OCI-LY3 (cell line): ENCODE measurements around the gene SND1.

Experiments
- H2AFZ ChIP-seq: fragments of 200-600, 300-600 bp; shearing (Covaris generic); 2 replicates; pipeline ENCODE4 v1.6.0; 2014; ENCODE audit warnings: antibody characterized with exemption, low read depth, low read length
- H3K27ac ChIP-seq: fragments of 200-600, 300-600 bp; sonication (generic); 2 replicates; pipeline ENCODE4 v1.5.1; 2014; ENCODE audit warnings: mild to moderate bottlenecking, low read length, moderate library complexity, mixed read lengths
- H3K27me3 ChIP-seq: fragments of 200-600, 300-600 bp; sonication (generic); 2 replicates; pipeline ENCODE4 v1.6.1; 2014; ENCODE audit warnings: low read depth, low read length, mixed read lengths
- H3K36me3 ChIP-seq: fragments of 200-600, 300-600 bp; sonication (generic); replicated peaks from 2 replicates; pipeline ENCODE3; 2014; ENCODE audit warnings: low read depth, low read length, mixed read lengths
- H3K4me1 ChIP-seq: fragments of 300-600, 200-600 bp; sonication (generic); 2 replicates; pipeline ENCODE4 v1.6.1; 2014; ENCODE audit warnings: low read length, mixed read lengths
- H3K4me2 ChIP-seq: fragments of 200-600, 300-600 bp; sonication (generic); 2 replicates; pipeline ENCODE4 v1.6.1; 2014; ENCODE audit warnings: low read length, mixed read lengths
- H3K4me3 ChIP-seq: fragments of 300-600, 200-600 bp; sonication (generic); 2 replicates; pipeline ENCODE4 v1.5.1; 2014; ENCODE audit warnings: antibody characterized with exemption, mild to moderate bottlenecking, low read length, moderate library complexity
- H3K79me2 ChIP-seq: fragments of 300-600, 200-600 bp; shearing (Covaris generic); 2 replicates; pipeline ENCODE4 v1.6.1; 2014; ENCODE audit warnings: mild to moderate bottlenecking, low read length, mixed read lengths
- H3K9ac ChIP-seq: fragments of 300-600, 200-600 bp; shearing (Covaris generic); 2 replicates; pipeline ENCODE4 v1.6.0; 2014; ENCODE audit warnings: mild to moderate bottlenecking, low read length, moderate library complexity
- H3K9me3 ChIP-seq: fragments of 200-600, 300-600 bp; shearing (Covaris generic); 2 replicates; pipeline ENCODE4 v1.6.1; 2014; ENCODE audit warnings: low read length, mixed read lengths; ENCODE audit not compliant: insufficient read depth
- H4K20me1 ChIP-seq: fragments of 200-600, 300-600 bp; sonication (generic); 2 replicates; pipeline ENCODE4 v1.6.1; 2016; ENCODE audit warnings: low read length, mixed read lengths; ENCODE audit not compliant: insufficient read depth
- EZH2phosphoT487 ChIP-seq: fragments of 200-600 bp; shearing (Covaris generic); IDR thresholded peaks from 2 replicates; pipeline ENCODE4 v1.6.1; 2018; ENCODE audit warnings: antibody characterized with exemption, mixed run types, low read depth
- TF ChIP-seq, protein P1 (sequence below): fragments of 200-600, 300-600 bp; sonication (generic); IDR thresholded peaks from 2 replicates; pipeline ENCODE4 v1.5.1; 2014; ENCODE audit warnings: antibody characterized with exemption, low read length, low read depth

SND1 gene

DNA sequence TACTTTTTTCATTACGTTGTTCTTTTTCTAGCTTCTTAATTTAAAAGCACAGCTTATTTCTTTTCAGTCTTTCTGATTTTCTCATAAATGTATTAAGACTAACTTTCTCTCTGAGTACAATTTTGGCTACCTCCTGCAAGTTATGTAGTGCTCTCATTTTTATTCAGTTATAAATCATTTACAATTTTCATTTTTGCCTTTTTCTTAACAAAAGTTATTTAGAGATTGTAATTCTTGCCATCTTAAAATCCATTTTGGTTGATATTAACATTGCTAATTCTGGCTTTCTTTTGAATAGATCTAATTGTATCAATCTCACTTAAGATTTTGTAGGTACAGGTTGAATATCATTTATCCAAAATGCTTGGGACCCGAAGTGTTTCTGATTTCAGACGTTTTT is 476.4 kb downstream of the SND1 start:
- H2AFZ ChIP-seq, result no peak overlapping the region
- peaks cover 27% of the 10 kb centered on the region for H3K27me3 ChIP-seq
- H4K20me1 ChIP-seq, result no peaks in the 10 kb centered on the region
- no peak overlapping the region for H3K4me2 ChIP-seq
- no peaks in the 10 kb centered on the region for H3K79me2 ChIP-seq
- H3K4me1 ChIP-seq, result peaks cover 22% of the 10 kb centered on the region
- H3K4me3 ChIP-seq, result no peak overlapping the region
- H3K36me3 ChIP-seq, result no peaks in the 10 kb centered on the region
- H3K9ac ChIP-seq, result no peak overlapping the region
- H3K27ac ChIP-seq, result no peak overlapping the region
- TF ChIP-seq EZH2phosphoT487, result no peak
- TF ChIP-seq, protein P1, sequence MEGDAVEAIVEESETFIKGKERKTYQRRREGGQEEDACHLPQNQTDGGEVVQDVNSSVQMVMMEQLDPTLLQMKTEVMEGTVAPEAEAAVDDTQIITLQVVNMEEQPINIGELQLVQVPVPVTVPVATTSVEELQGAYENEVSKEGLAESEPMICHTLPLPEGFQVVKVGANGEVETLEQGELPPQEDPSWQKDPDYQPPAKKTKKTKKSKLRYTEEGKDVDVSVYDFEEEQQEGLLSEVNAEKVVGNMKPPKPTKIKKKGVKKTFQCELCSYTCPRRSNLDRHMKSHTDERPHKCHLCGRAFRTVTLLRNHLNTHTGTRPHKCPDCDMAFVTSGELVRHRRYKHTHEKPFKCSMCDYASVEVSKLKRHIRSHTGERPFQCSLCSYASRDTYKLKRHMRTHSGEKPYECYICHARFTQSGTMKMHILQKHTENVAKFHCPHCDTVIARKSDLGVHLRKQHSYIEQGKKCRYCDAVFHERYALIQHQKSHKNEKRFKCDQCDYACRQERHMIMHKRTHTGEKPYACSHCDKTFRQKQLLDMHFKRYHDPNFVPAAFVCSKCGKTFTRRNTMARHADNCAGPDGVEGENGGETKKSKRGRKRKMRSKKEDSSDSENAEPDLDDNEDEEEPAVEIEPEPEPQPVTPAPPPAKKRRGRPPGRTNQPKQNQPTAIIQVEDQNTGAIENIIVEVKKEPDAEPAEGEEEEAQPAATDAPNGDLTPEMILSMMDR, result no peak
- H3K9me3 ChIP-seq, result no peaks in the 10 kb centered on the region

DNA sequence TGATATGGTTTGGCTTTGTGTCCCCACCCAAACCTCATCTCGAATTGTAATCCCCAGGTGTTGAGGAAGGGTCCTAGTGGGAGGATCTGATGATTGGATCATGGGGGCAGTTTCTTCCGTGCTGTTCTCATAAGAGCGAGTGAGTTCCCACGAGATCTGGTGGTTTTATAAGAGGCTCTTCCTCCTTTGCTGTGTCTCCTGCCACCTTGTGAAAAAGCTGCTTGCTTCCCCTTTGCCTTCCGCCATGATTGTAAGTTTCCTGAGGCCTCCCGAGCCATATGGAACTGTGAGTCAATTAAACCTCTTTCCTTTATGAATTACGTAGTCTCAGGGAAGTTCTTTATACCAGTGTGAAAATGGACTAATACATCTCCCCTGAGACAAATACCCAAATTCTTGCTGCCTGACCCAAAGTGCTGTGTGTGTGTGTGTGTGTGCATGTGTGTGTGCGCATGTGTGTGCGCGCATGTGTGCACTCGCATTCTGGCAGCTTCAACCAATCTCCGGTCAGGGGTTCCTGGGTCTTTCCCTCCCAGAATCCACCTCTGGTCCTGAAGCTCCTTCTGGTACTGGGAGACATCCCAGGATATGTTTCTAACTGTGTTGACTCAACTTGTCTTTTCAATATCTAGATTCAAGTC is 477.4 kb downstream of the SND1 start:
- Histone ChIP-seq H3K36me3 (no peaks in the 10 kb centered on the region), H3K4me3 (peak overlapping the region; percentile 61), H3K79me2 (no peaks in the 10 kb centered on the region), H3K27me3 (peaks cover 18% of the 10 kb centered on the region), H3K9me3 (no peaks in the 10 kb centered on the region), H2AFZ (peak overlapping the region; percentile 98), H4K20me1 (no peaks in the 10 kb centered on the region), H3K27ac (no peak overlapping the region), H3K4me2 (peak overlapping the region; percentile 71), H3K9ac (peak overlapping the region; percentile 43), H3K4me1 (peaks cover 22% of the 10 kb centered on the region)
- TF ChIP-seq EZH2phosphoT487, result no peak
- TF ChIP-seq, protein P1, result no peak

DNA sequence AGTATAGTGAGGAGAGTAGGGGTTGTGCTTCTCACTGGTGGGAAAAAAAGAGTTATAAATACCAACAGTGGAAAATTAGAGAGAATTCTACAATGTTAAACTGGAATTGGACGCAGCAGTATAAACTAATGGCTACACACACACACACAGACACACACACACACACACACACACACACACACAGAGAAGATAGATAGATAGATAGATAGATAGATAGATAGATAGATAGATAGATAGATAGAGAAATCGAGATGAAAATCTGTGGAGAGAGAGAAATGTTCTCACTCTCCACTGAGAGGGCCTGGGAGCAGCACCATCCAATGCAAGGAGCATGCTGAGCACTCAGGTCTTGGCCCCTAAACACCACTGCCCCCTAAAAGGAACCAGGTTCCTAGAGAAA is 479.1 kb downstream of the SND1 start:
- peaks cover 17% of the 10 kb centered on the region for H3K27me3 ChIP-seq
- no peak overlapping the region for H3K27ac ChIP-seq
- H3K4me3 ChIP-seq, result no peak overlapping the region
- H2AFZ ChIP-seq, result no peak overlapping the region
- no peaks in the 10 kb centered on the region for H3K79me2 ChIP-seq
- TF ChIP-seq, protein P1, result no peak
- TF ChIP-seq EZH2phosphoT487, result no peak
- peaks cover 14% of the 10 kb centered on the region for H3K4me1 ChIP-seq
- no peak overlapping the region for H3K9ac ChIP-seq
- no peaks in the 10 kb centered on the region for H3K36me3 ChIP-seq
- no peaks in the 10 kb centered on the region for H3K9me3 ChIP-seq
- no peak overlapping the region for H3K4me2 ChIP-seq
- no peaks in the 10 kb centered on the region for H4K20me1 ChIP-seq

DNA sequence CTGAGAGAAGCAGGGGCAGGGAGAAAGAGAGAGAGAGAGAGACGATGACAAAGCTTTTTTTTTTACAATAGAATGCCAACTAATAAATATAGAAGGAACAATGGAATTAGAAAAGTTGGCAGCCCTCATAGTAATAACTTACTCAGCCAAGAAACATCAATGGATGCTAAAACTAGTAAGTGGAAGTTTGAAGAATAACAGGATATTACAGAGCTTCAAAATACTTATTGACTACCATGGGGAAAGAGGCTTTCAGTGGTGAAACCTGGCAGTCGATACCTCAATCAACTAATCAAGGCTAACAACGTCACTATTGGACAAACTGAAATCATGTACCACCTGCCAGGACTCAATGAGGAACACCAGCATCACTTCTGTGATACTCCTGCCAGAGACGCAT is 479.7 kb downstream of the SND1 start:
- Histone ChIP-seq H3K27me3 (peaks cover 17% of the 10 kb centered on the region), H4K20me1 (no peaks in the 10 kb centered on the region), H3K9ac (no peak overlapping the region), H3K4me1 (peaks cover 14% of the 10 kb centered on the region; the same call in 1 of the 2 replicates), H3K36me3 (no peaks in the 10 kb centered on the region), H2AFZ (no peak overlapping the region), H3K9me3 (no peaks in the 10 kb centered on the region), H3K79me2 (no peaks in the 10 kb centered on the region), H3K4me2 (no peak overlapping the region), H3K27ac (no peak overlapping the region), H3K4me3 (no peak overlapping the region)
- TF ChIP-seq, protein P1, result no peak
- TF ChIP-seq EZH2phosphoT487, result no peak
